Upper lobe of left lung (tissue), 6 donors: Measurements from ENCODE around the gene SYNCRIP. TPM values are rescaled to one million over a fixed set of nuclear protein-coding genes. Genes with fewer than 3 reads are reported as not detected.

Experiments
- small RNA-seq, 4 donors: library from RNA; depleted of rRNA; stranded (forward); fragments of <200 nt; gene quantifications; one replicate each; pipeline ENCODE3, GENCODE V24; 2016
- total RNA-seq, 6 donors: library from RNA; depleted of rRNA in 4 of 6; stranded (reverse); fragments of >200 nt in 4 of 6; gene quantifications; one replicate each; pipeline versions ENCODE4 v1.1.0 to v1.2.1, GENCODE V29; 2016 to 2021
- donor health status: DM: no; HTN: no; CAD: no; lungs with moderate emphysema.
- donor health status: DM: no; HTN: yes; CAD: no; lungs with severe emphysema.

The SYNCRIP gene
- total RNA-seq, 6 donors from 2014 or later = 30.4 to 87.8 (median 65.1) TPM

Small RNA genes lying within 50 kb of the gene (small RNA-seq; reads per million reads assigned to genes)
- 0 reads per million in 4 donors for gene SNORD50B

Other genes with a start within 250 kb of the SYNCRIP start
- gene NT5E, start 192.8 kb downstream of the SYNCRIP start, total RNA-seq = 10 to 100 TPM in 3 of 6 donors, 1 to 10 TPM in 3; 1.4 to 17.8 (median 9.6) TPM
- 100 to 1,000 TPM in 2 of 6 donors, 10 to 100 TPM in 4; 43.7 to 170 (median 88.6) TPM for gene SNX14, start 49.0 kb downstream of the SYNCRIP start, total RNA-seq